ENCODE measurements around the gene PCSK7. TPM values are rescaled to one million over a fixed set of nuclear protein-coding genes. Genes with fewer than 3 reads are reported as not detected.
"Not testable (repeated sequence)": the region's sequence is repeated elsewhere in the genome, so short reads cannot be mapped to it uniquely, and the experiment has no call there.

The PCSK7 gene
- polyA plus RNA-seq, 2 donors: 22.8 to 37.3 TPM

DNA sequence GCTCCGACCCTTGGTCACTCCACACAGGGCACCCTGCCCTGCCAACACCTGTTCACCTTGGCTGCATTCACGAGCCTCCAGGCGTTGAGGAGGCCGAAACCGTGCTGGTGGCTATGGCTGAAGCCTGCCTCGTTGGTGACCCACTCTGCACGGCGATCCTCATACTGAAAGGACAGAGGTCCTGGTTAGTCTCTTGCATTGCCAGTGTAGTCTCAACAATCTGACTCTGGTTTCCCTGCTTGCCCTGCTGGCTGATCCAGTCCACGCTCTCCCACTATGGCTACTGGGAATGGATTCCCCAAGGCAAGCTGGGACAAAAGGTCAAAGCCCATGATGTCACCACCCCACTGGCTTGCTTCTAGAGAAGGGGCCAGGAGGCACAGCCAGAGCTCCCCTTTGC is 12.9 kb downstream of the PCSK7 start:
- Histone ChIP-seq H3K27me3 (ENCODE audit: control insufficient read depth in 1 of 2, insufficient read depth in 2 of 2, low read length in 2 of 2) (no peaks in the 10 kb centered on the region), H3K4me1 (ENCODE audit: control insufficient read depth in 2 of 2, insufficient read depth in 2 of 2, low read length in 1 of 2) (peaks cover 0 to 5% of the 10 kb centered on the region in 2 donors), H3K9me3 (ENCODE audit: control insufficient read depth in 2 of 2, insufficient read depth in 1 of 2, low read depth in 1 of 2, low read length in 1 of 2) (no peaks in the 10 kb centered on the region), H3K4me3 (ENCODE audit: low read depth in 1 of 2, low read length in 2 of 2) (no peak overlapping the region), H3K27ac (ENCODE audit: low read depth in 2 of 2, low read length in 1 of 2) (peak overlapping the region; percentile 65 to 86), H3K36me3 (ENCODE audit: control insufficient read depth in 2 of 2, insufficient read depth in 2 of 2, low read length in 1 of 2) (peaks cover 23 to 38% of the 10 kb centered on the region in 2 donors)
- 83 to 88% methylated on average over 9 of the region's 9 CpGs for WGBS, 2 donors

- Histone ChIP-seq H3K4me1 (ENCODE audit: control insufficient read depth in 2 of 2, insufficient read depth in 2 of 2, low read length in 1 of 2) (peaks cover 0 to 5% of the 10 kb centered on the region in 2 donors), H3K4me3 (ENCODE audit: low read depth in 1 of 2, low read length in 2 of 2) (no peak overlapping the region), H3K36me3 (ENCODE audit: control insufficient read depth in 2 of 2, insufficient read depth in 2 of 2, low read length in 1 of 2) (peaks cover 16 to 33% of the 10 kb centered on the region in 2 donors), H3K9me3 (ENCODE audit: control insufficient read depth in 2 of 2, insufficient read depth in 1 of 2, low read depth in 1 of 2, low read length in 1 of 2) (no peaks in the 10 kb centered on the region), H3K27ac (ENCODE audit: low read depth in 2 of 2, low read length in 1 of 2) (peak overlapping the region; percentile 86 to 88), H3K27me3 (ENCODE audit: control insufficient read depth in 1 of 2, insufficient read depth in 2 of 2, low read length in 2 of 2) (no peaks in the 10 kb centered on the region)
- WGBS, 2 donors: 68 to 72% methylated on average over 15 of the region's 15 CpGs
Measured at GRCh38 chr11:117218133-117218915, 13.5 kb downstream of the PCSK7 start.

DNA sequence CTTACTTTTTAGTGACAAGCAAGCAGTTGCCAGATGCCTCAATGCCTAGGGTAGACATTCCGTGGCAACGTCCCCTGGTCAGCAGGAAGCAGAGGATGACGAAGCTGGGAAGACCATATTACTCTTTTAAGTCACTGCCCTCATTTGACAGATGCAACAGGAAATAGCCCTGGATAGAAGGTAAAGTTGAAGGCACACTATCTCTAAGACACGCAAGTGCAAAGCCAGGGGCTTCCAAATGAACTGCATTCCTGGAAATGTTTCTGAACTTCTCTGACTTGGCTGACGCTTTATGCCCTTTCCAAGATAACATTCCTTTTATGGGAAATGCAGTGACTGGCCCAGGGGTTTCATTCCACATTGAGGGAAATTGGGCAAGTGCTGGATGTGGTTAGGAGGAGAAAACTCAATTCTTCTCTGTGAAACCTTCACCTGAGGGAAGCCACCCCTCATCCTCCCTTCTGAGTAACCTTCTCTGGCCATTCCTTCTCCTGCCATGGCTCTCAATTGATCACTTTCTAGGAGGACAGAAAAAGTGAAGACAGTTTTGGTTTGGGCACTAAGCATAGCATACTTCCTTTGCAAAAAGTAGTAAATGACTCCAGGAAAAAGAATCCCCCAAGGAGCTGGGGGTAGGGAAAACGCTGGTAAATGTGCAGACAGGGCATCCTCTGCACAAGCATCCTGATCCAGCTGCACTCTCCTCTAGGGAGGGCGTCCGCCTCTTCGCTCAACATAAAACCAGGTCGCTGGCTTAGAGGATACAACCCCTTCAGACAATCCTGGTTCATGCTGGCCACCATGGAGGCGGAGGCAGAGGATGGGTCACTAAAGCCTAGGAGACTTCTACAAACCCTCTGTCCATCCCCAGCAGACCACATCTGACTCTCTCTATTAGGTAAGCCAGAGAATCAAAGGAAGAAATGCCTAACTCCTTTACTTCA is 14.5 kb downstream of the PCSK7 start:
- Histone ChIP-seq H3K27ac (ENCODE audit: low read depth in 2 of 2, low read length in 1 of 2) (peak overlapping the region; percentile 75 to 88), H3K4me3 (ENCODE audit: low read depth in 1 of 2, low read length in 2 of 2) (no peak overlapping the region), H3K27me3 (ENCODE audit: control insufficient read depth in 1 of 2, insufficient read depth in 2 of 2, low read length in 2 of 2) (no peaks in the 10 kb centered on the region), H3K36me3 (ENCODE audit: control insufficient read depth in 2 of 2, insufficient read depth in 2 of 2, low read length in 1 of 2) (peaks cover 16 to 28% of the 10 kb centered on the region in 2 donors), H3K4me1 (ENCODE audit: control insufficient read depth in 2 of 2, insufficient read depth in 2 of 2, low read length in 1 of 2) (peaks cover 0 to 5% of the 10 kb centered on the region in 2 donors), H3K9me3 (ENCODE audit: control insufficient read depth in 2 of 2, insufficient read depth in 1 of 2, low read depth in 1 of 2, low read length in 1 of 2) (no peaks in the 10 kb centered on the region)
- WGBS, 2 donors: 68 to 70% methylated on average over 11 of the region's 11 CpGs

GRCh38 chr11:117214404-117215110 is 17.3 kb downstream of the PCSK7 start:
- Histone ChIP-seq H3K9me3 (ENCODE audit: control insufficient read depth in 2 of 2, insufficient read depth in 1 of 2, low read depth in 1 of 2, low read length in 1 of 2) (no peaks in the 10 kb centered on the region), H3K27ac (ENCODE audit: low read depth in 2 of 2, low read length in 1 of 2) (no peak overlapping the region), H3K27me3 (ENCODE audit: control insufficient read depth in 1 of 2, insufficient read depth in 2 of 2, low read length in 2 of 2) (no peaks in the 10 kb centered on the region), H3K36me3 (ENCODE audit: control insufficient read depth in 2 of 2, insufficient read depth in 2 of 2, low read length in 1 of 2) (peaks cover 16 to 20% of the 10 kb centered on the region in 2 donors), H3K4me1 (ENCODE audit: control insufficient read depth in 2 of 2, insufficient read depth in 2 of 2, low read length in 1 of 2) (peaks cover 0 to 5% of the 10 kb centered on the region in 2 donors), H3K4me3 (ENCODE audit: low read depth in 1 of 2, low read length in 2 of 2) (no peak overlapping the region)
- 84 to 86% methylated on average over 7 of the region's 7 CpGs for WGBS, 2 donors

- no peaks in the 10 kb centered on the region for H3K9me3 ChIP-seq (ENCODE audit: control insufficient read depth in 2 of 2, insufficient read depth in 1 of 2, low read depth in 1 of 2, low read length in 1 of 2)
- H3K4me1 ChIP-seq (ENCODE audit: control insufficient read depth in 2 of 2, insufficient read depth in 2 of 2, low read length in 1 of 2): no peaks in the 10 kb centered on the region
- H3K36me3 ChIP-seq (ENCODE audit: control insufficient read depth in 2 of 2, insufficient read depth in 2 of 2, low read length in 1 of 2): peaks cover 7 to 9% of the 10 kb centered on the region in 2 donors
- H3K4me3 ChIP-seq (ENCODE audit: low read depth in 1 of 2, low read length in 2 of 2): no peak overlapping the region
- WGBS, 2 donors: 93 to 97% methylated on average over 10 to 11 of the region's 11 CpGs
- H3K27me3 ChIP-seq (ENCODE audit: control insufficient read depth in 1 of 2, insufficient read depth in 2 of 2, low read length in 2 of 2): no peaks in the 10 kb centered on the region
- H3K27ac ChIP-seq (ENCODE audit: low read depth in 2 of 2, low read length in 1 of 2): no peak overlapping the region
Measured at GRCh38 chr11:117212697-117213355, 19.0 kb downstream of the PCSK7 start.

DNA sequence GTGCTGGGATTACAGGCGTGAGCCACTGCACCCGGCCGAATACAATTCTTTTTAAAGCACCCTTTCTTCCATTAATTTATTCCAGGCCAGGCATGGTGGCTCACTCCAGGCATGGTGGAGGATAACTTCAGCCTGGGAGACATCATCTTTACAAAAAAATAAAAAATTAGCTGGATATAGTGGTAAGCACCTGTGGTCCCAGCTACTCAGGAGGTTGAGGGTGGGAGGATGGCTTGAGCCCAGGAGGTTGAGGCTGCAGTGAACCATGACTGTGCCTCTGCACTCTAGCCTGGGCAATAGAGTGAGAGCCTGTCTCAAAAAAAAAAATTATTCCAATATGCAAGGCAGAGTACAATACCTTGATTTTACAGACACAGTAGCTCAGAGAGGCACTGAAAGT is 21.3 kb downstream of the PCSK7 start:
- H3K4me3 ChIP-seq (ENCODE audit: low read depth in 1 of 2, low read length in 2 of 2): no peak overlapping the region
- no peaks in the 10 kb centered on the region for H3K27me3 ChIP-seq (ENCODE audit: control insufficient read depth in 1 of 2, insufficient read depth in 2 of 2, low read length in 2 of 2)
- no peaks in the 10 kb centered on the region for H3K9me3 ChIP-seq (ENCODE audit: control insufficient read depth in 2 of 2, insufficient read depth in 1 of 2, low read depth in 1 of 2, low read length in 1 of 2)
- peaks cover 0 to 3% of the 10 kb centered on the region in 2 donors for H3K36me3 ChIP-seq (ENCODE audit: control insufficient read depth in 2 of 2, insufficient read depth in 2 of 2, low read length in 1 of 2)
- no peak overlapping the region for H3K27ac ChIP-seq (ENCODE audit: low read depth in 2 of 2, low read length in 1 of 2)
- H3K4me1 ChIP-seq (ENCODE audit: control insufficient read depth in 2 of 2, insufficient read depth in 2 of 2, low read length in 1 of 2): peaks cover 0 to 2% of the 10 kb centered on the region in 2 donors
- 90 to 93% methylated on average over 3 of the region's 3 CpGs for WGBS, 2 donors

DNA sequence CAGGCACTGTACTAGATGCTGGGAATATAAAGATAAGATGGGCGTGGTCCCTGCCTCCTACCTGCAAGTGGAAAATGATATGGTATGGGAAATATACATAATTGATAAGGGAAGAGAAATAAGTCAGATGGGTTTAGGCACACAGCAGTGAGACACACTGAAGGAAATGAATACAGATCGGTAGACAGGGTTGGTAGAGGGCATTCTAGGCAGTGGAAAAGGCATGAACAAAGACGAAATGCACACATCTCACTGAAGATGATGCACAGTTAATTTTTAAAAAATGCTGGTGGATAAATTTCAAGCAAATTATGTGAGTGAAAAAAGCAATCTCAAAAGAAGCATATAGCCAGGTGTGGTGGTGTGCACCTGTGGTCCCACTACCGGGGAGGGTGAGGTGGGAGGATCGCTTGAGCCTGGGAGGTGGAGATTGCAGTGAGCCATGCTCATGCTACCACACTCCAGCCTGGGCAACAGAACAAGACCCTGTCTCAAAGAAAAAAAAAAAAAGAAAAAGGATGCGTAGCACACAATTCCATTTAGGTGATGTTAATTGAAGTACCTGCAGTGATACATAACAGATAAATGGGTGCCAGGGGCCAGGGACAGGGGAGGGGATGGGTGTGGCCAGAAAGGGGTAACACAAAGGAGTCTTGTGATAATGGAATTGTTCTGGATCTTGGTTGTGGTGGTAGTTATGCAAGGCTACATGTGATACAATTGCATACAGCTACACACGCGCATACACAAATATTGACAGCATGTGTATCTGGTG is 22.3 kb downstream of the PCSK7 start:
- not testable (repeated sequence) for H3K27me3 ChIP-seq (ENCODE audit: control insufficient read depth in 1 of 2, insufficient read depth in 2 of 2, low read length in 2 of 2); H3K9me3 ChIP-seq (ENCODE audit: control insufficient read depth in 2 of 2, insufficient read depth in 1 of 2, low read depth in 1 of 2, low read length in 1 of 2); H3K27ac ChIP-seq (ENCODE audit: low read depth in 2 of 2, low read length in 1 of 2); H3K4me3 ChIP-seq (ENCODE audit: low read depth in 1 of 2, low read length in 2 of 2); H3K36me3 ChIP-seq (ENCODE audit: control insufficient read depth in 2 of 2, insufficient read depth in 2 of 2, low read length in 1 of 2); H3K4me1 ChIP-seq (ENCODE audit: control insufficient read depth in 2 of 2, insufficient read depth in 2 of 2, low read length in 1 of 2)
- WGBS, 2 donors: 89 to 91% methylated on average over 7 to 8 of the region's 8 CpGs

GRCh38 chr11:117208710-117209109 is 23.2 kb downstream of the PCSK7 start:
- H3K27ac ChIP-seq (ENCODE audit: low read depth in 2 of 2, low read length in 1 of 2); H3K36me3 ChIP-seq (ENCODE audit: control insufficient read depth in 2 of 2, insufficient read depth in 2 of 2, low read length in 1 of 2); H3K9me3 ChIP-seq (ENCODE audit: control insufficient read depth in 2 of 2, insufficient read depth in 1 of 2, low read depth in 1 of 2, low read length in 1 of 2); H3K4me1 ChIP-seq (ENCODE audit: control insufficient read depth in 2 of 2, insufficient read depth in 2 of 2, low read length in 1 of 2); H3K27me3 ChIP-seq (ENCODE audit: control insufficient read depth in 1 of 2, insufficient read depth in 2 of 2, low read length in 2 of 2); H3K4me3 ChIP-seq (ENCODE audit: low read depth in 1 of 2, low read length in 2 of 2): not testable (repeated sequence)
- WGBS, 2 donors: 87 to 90% methylated on average over 9 of the region's 13 CpGs
